Ectodermal cell (in vitro differentiated cells): Measurements from ENCODE around the gene PACSIN1.

Experiments
- H3K27ac ChIP-seq: 2 replicates; pipeline ENCODE4 v1.7.0; 2013; ENCODE audit warnings: mild to moderate bottlenecking, low read depth, low read length; ENCODE audit not compliant: insufficient read depth, poor library complexity, severe bottlenecking
- H3K27me3 ChIP-seq: 2 replicates; pipeline ENCODE4 v1.7.0; 2013; ENCODE audit warnings: mild to moderate bottlenecking, low read length; ENCODE audit not compliant: insufficient read depth, control insufficient read depth, poor library complexity, severe bottlenecking
- H3K36me3 ChIP-seq: one replicate; pipeline ENCODE4 v1.7.0; 2013; ENCODE audit warnings: low read length; ENCODE audit not compliant: control insufficient read depth, insufficient read depth
- H3K4me1 ChIP-seq: one replicate; pipeline ENCODE4 v1.7.0; 2013; ENCODE audit warnings: low read length; ENCODE audit not compliant: control insufficient read depth, insufficient read depth
- H3K4me3 ChIP-seq: 2 replicates; pipeline ENCODE4 v1.7.0; 2013; ENCODE audit warnings: low read depth, low read length, control low read depth; ENCODE audit not compliant: insufficient read depth
- H3K9me3 ChIP-seq: 2 replicates; pipeline ENCODE4 v1.7.0; 2013; ENCODE audit warnings: mild to moderate bottlenecking, low read length, moderate library complexity; ENCODE audit not compliant: control insufficient read depth
- WGBS, 2 experiments: methylation state at CpG; one replicate each; pipeline ENCODE4 v1.1.7; 2013; ENCODE audit warnings: missing lambda C conversion rate in 2 of 2; 5-methylcytosine and 5-hydroxymethylcytosine counted together

Gene PACSIN1

DNA sequence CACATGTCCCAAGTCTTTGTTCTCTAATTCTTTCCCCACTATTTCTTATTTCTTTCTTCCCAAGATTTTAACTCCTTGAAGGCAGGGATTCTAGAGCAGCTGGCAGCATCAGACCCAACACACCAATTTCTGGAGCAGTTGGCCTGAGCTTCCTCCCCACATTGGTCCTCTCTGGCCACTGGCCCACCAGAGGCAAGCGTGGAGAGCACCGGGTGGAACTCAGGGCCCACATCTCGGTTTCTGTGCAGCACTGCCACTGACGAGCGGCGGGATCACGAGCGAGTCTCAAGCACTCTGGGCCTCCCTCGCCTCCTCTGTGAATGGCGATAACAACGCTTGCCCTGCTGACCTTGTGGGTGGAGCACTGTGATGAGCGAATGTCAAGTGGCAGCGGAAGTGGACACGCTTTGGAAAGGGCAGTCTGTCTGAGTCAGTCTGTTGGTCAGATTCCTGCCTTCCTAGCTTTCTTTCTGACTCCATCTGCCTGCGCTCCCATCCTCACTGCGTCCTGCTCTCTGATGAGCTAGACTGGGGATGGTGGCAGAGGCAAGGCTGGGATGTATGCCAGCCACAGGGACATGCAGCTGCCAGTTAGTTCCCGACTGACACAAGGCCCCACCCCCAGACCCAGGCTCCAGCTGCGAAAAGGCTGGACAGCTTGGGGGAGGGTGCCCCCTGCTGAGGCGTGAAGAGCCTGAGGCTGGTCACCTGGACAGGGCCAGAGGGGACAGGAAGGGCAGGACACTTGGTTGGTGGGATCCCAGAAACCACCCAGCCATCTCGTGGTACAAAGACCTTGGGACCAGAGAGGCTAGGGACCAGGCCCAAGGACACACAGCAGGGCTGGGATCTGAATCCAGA is 94.7 kb downstream of the PACSIN1 start:
- Histone ChIP-seq H3K36me3 (no peaks in the 10 kb centered on the region), H3K27ac (no peak overlapping the region), H3K9me3 (no peaks in the 10 kb centered on the region), H3K4me1 (peaks cover 11% of the 10 kb centered on the region), H3K4me3 (no peak overlapping the region), H3K27me3 (no peaks in the 10 kb centered on the region)
- 68 to 72% methylated on average over 20 of the region's 20 CpGs for WGBS, 2 experiments

DNA sequence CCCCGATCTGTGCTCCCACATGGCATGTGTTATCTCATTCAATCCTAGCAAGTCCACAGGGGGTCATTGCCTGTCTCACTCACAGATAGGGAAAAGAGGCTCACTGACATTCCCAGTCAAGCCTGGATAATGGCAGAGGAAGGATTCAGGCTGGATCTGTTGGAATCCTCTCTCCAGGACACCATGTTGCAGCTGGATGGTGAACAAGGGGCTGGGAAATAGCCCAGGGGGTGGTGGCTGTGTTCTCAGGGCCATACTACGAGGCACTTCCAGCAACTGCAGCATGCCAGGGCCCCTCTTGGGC is 95.3 kb downstream of the PACSIN1 start:
- Histone ChIP-seq H3K27me3 (no peaks in the 10 kb centered on the region), H3K36me3 (no peaks in the 10 kb centered on the region)
- 72 to 73% methylated on average over 2 of the region's 2 CpGs for WGBS, 2 experiments

DNA sequence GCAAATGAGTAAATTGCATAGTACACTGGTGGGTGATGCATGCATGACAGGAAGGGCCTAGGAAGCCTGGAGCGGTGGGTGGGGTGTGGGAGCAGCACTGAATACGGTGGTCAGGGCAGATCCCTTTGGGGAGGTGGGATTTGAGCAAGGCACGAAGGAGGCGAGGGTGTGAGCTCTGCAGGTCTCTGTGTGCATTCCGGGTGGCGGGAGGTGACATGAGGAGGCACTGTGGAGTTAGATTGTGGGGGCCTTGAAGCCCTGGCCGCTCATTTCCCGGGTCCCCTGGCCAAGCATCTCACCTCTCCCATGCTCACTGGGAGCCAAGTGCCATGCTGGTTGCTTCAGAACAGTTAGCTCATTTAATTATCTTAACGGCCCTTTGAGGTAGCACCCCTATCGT is 96.5 kb downstream of the PACSIN1 start:
- 93 to 94% methylated on average over 10 of the region's 10 CpGs for WGBS, 2 experiments

More for the DNA sequence above, 95.3 kb downstream of the PACSIN1 start:
- Histone ChIP-seq H3K9me3 (no peaks in the 10 kb centered on the region), H3K4me3 (no peak overlapping the region), H3K27ac (no peak overlapping the region), H3K4me1 (peaks cover 11% of the 10 kb centered on the region)

DNA sequence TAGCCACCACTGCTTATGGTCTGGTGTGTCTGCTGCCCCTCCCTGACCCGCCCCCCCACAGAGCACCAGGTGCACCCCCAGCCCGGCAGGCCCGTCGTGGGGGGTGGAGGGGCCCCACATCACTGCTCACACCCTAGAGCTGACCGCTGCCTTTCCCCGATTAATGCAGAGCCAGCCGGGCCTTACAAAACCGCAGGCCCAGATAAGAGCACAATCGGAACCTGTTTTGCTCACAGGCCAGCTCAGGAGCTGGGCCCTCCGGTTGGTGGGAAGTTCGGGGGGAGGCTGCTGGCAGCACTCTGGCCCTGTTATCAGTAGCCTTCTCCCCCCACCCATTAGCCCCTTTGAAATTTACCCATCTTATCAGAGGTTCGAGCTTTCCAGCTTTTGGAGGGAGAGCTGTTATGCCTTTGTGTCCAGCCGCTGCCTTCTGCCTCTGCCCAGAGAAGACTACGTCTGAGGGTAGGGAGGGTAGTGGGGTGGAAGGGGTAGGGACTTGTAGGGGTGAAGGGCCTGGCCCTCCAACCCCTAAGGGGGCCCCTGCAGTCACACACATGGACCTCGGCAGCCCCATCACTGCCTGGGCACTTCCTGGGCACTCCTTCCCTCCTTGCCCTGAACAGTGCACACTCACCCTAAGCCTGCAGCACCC is 97.1 kb downstream of the PACSIN1 start:
- Histone ChIP-seq H3K4me1 (peaks cover 22% of the 10 kb centered on the region), H3K27ac (no peak overlapping the region), H3K36me3 (no peaks in the 10 kb centered on the region), H3K9me3 (no peaks in the 10 kb centered on the region), H3K4me3 (no peak overlapping the region), H3K27me3 (no peaks in the 10 kb centered on the region)
- WGBS, 2 experiments, result 89 to 91% methylated on average over 15 of the region's 15 CpGs

More for the DNA sequence above, 96.5 kb downstream of the PACSIN1 start:
- Histone ChIP-seq H3K27me3 (no peaks in the 10 kb centered on the region), H3K4me3 (no peak overlapping the region), H3K9me3 (no peaks in the 10 kb centered on the region), H3K27ac (no peak overlapping the region), H3K36me3 (no peaks in the 10 kb centered on the region), H3K4me1 (peaks cover 19% of the 10 kb centered on the region)

DNA sequence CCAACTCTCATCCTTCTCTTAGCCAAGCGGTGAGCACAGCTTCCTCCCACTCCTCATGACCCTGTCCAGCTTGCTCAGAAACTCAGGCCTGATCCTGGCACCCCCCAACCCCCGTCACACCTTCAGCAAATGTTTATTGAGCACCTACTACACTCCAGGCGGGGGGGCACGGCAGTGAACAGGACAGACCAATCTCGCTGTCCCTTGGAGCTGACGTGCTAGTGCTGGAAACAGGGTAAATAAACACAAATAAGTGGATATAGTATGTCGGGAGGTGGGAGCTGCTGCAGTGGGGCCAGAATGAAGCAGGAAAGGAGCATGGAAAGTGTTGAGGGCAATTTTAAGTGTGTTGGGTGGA is 97.6 kb downstream of the PACSIN1 start:
- no peak overlapping the region for H3K27ac ChIP-seq
- 75% methylated on average over 7 of the region's 7 CpGs for WGBS, 2 experiments
- no peak overlapping the region for H3K4me3 ChIP-seq
- H3K4me1 ChIP-seq, result peaks cover 22% of the 10 kb centered on the region
- H3K27me3 ChIP-seq, result no peaks in the 10 kb centered on the region
- no peaks in the 10 kb centered on the region for H3K36me3 ChIP-seq
- H3K9me3 ChIP-seq, result no peaks in the 10 kb centered on the region

DNA sequence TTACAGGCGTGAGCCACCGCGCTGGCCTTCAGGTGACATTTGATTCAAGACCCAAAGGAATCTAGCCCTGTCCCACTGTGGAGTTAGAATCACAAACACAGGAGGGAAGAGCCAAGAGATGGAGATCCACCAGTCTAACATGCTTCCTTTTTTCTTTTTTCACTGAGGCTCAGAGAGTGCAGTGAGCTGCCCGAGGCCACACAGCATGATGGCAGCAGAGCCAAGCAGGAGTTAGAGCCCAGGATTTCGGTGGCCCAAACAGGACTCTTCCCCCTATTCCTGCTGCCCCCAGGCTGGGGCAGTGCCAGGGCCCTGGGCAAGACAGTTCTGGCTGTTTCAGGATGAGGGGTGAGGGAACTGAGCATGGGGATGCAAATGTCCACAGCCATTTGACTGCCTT is 98.3 kb downstream of the PACSIN1 start:
- no peak overlapping the region for H3K27ac ChIP-seq
- H3K4me3 ChIP-seq, result no peak overlapping the region
- H3K36me3 ChIP-seq, result no peaks in the 10 kb centered on the region
- no peaks in the 10 kb centered on the region for H3K27me3 ChIP-seq
- 92 to 98% methylated on average over 5 of the region's 5 CpGs for WGBS, 2 experiments
- no peaks in the 10 kb centered on the region for H3K9me3 ChIP-seq
- H3K4me1 ChIP-seq, result peaks cover 26% of the 10 kb centered on the region

DNA sequence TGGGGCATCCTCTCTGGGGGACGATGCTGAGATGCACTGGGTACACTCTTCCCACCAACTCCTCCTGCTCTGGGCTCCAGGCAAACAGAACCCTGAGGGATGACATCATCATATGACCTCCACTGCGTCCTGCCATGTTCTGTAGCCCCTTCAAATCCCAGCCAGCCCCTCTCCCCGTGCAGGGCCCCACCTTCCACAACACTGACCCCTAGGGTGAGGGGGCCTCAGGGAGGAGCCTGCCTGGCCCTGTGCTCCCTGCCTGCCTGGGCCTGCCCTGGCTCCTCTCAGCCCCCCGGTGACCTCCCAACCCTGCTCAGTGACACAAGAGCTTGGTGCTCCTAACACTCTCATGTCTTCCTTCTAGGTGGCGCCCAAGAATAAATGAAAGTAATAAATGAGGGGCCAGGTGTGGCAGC is 99.9 kb downstream of the PACSIN1 start:
- Histone ChIP-seq H3K4me1 (peaks cover 16% of the 10 kb centered on the region), H3K27ac (no peak overlapping the region), H3K36me3 (no peaks in the 10 kb centered on the region), H3K9me3 (no peaks in the 10 kb centered on the region), H3K4me3 (no peak overlapping the region), H3K27me3 (no peaks in the 10 kb centered on the region)
- 80 to 81% methylated on average over 5 of the region's 5 CpGs for WGBS, 2 experiments

DNA sequence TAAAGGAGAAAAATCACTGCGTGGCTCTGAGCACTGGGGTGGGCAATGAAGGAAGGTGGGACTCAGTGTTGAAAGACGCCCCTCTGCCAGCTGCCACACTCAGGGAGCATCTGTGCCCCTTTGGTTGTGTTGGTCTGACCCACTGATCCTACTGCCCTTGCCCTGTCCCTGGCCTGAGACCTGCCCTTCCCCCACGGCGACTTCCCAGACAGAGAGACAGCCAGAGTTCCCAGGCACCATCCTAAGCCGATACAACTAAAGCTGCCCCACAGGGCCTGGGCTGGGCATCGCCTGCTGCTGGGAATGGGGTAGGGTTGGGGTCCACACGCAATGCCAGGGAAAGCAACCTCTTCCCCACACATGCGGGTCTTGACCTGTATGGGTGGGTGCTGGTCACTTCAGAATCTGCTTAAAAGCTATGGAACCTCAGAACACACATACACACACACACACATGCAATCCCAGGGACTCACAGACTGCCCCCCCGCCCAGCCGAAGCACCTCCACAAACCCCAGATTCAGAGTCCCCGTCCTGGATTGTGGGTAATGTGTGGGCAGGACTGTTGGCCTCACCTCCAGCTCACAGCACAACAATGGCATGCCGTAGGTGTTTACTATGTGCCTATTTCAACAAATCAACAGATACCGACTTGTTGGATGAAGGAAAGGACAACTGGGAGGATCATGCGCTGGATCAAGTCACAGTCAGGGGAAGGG is 101.1 kb downstream of the PACSIN1 start:
- WGBS, 2 experiments, result 83 to 87% methylated on average over 13 to 14 of the region's 14 CpGs

DNA sequence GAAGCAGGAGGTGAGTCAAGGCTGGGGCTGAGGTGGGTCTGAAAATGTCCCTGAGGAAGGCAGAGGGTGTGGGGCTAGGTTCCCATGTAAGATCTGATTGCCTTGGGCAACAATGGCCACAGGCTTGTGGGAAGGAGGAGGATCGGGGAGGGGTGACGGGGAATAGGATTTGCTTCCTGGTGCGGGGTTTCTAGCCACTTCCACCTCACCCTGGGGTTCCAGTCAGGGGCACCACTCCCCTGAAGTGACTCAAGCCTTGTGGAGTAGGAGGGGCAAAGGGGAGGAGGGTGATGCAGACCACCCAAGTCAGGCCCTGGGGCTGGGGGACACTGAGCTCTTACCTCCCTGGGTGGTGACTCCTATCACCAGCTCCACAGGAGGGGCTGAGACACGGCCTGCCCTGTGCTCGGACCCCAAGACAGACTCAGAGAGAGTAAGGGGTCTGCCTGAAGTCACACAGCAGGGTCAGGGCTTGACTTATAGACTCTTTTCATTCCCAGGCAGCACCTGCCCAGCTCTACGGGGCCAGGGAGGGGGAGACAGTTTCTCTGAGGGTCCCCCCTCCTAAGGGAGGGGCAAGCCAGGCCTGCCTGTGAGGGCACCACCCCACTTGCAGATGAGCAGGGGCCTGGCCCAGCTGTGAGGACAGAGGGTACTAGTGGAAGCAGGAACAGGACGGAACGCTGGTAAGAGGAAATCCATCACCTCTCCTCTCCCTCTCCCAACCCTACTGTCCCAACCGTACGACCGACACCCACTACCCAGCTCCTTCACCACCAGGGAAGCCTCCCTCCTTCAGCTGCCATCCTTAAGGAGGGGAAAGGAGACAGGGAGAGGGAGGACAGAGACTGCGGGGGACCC is 102.7 kb downstream of the PACSIN1 start:
- H3K4me1 ChIP-seq, result peaks cover 15% of the 10 kb centered on the region
- H3K4me3 ChIP-seq, result no peak overlapping the region
- H3K36me3 ChIP-seq, result no peaks in the 10 kb centered on the region
- WGBS, 2 experiments, result 63 to 70% methylated on average over 11 to 12 of the region's 12 CpGs
- no peaks in the 10 kb centered on the region for H3K27me3 ChIP-seq
- no peak overlapping the region for H3K27ac ChIP-seq
- no peaks in the 10 kb centered on the region for H3K9me3 ChIP-seq

More for the DNA sequence above, 101.1 kb downstream of the PACSIN1 start:
- H3K27me3 ChIP-seq, result no peaks in the 10 kb centered on the region
- no peaks in the 10 kb centered on the region for H3K9me3 ChIP-seq
- no peak overlapping the region for H3K27ac ChIP-seq
- no peaks in the 10 kb centered on the region for H3K36me3 ChIP-seq
- no peak overlapping the region for H3K4me3 ChIP-seq
- peaks cover 15% of the 10 kb centered on the region for H3K4me1 ChIP-seq
